Right renal pelvis (tissue), 4 donors: ENCODE data around the gene TRIM5. TPM values are rescaled to one million over a fixed set of nuclear protein-coding genes. Genes with fewer than 3 reads are reported as not detected.

Source experiments
- DNase-seq, 4 donors: peaks; one replicate each; pipeline ENCODE4 v3.0.0-alpha.2; 2013; ENCODE audit warnings: low read depth in 4 of 4, low spot score in 3 of 4, missing footprints in 1 of 4
- polyA plus RNA-seq, 4 donors: library from polyadenylated mRNA; unstranded; fragments of 120-200 nt; gene quantifications; one replicate each; pipeline ENCODE4 v1.2.1, GENCODE V29; 2013; ENCODE audit not compliant: insufficient read length in 4 of 4

The TRIM5 gene
- polyA plus RNA-seq, 4 donors: 34.8 to 46.9 (median 41.6) TPM

DNA sequence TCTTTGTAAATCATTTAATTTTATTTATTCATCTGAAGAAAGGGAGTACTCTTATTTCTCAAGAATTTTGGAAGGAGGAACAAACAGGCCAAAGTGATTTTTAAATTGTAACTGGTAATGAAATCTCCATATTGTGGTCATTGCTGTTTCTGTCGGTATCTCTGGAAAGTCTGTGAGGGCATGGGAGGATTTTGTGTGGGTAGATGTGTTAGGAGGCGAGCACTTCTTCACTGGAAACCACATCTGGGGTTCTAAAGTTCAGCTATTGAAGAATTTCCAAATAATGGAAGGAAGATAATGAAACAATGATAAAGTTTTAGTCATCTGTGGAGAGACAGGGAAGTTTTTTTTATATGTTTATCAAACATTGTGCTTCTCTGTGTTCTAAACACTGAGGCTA is 53.5 kb downstream of the TRIM5 start:
- no peak for DNase-seq

DNA sequence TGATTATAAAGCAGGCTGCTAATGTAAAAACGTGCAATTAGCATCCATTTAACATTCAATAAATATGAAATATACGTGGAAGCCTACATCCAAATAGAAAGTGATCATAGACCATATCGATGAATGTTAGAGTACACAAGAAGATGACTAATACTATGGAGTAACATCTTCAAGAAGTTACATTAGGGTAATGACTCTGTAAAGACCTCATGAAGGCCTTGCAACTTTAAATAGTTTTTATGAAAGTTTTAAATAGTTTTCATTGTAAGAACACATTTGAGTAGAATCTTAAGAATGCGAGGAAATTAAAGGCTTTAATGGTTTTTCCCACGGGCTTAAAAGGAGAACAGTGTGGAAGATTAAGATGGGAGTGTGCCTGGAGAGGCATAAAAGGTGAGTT is 58.7 kb downstream of the TRIM5 start:
- no peak for DNase-seq

GRCh38 chr11:5625281-5625680 is 59.6 kb downstream of the TRIM5 start:
- no peak for DNase-seq

DNA sequence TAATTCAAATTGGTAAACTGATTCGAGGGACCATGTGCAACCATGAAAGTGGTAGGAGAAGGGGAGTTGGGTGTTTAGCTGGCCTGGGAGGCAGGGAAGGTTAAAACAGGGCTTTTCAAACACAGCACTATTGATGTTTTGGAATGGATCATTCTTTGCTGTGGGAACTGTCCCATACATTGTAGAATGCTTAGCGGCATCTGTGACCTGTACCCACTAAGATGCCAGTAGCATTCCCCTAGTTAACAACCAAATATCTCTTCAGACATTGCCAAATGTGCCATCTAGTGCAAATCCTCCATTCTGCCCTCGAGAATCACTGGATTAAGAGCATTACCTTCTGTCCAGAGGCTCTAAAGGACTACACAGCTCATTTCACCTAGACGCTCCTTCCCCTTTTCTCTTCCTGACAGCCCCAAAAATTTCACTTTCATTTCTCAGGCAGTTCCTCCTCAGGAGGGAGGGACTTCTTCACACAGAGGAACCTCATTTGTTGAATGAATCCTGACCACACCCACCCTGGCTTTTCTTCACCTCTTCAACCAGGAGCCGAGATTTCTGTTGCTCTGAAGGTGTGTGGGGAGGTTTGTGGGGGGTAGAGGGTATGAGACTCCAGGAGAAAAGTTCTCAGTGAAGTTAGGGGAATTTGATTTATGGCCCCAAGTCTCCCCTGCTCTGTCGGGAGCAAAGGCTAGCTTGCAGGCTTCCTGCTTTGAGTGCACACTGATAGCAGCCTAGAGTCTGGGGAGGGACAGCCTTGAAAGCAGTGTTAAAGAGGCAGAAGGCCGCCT is 60.2 kb downstream of the TRIM5 start, which contains the start of gene TRIM34:
TSS of gene TRIM34 (plus strand) at position 513 of the 791 bp plus-strand sequence. CDS start 7,331 bp downstream, outside the sequence.
- DNase-seq: peak; percentile 28 to 47 (median 30)

DNA sequence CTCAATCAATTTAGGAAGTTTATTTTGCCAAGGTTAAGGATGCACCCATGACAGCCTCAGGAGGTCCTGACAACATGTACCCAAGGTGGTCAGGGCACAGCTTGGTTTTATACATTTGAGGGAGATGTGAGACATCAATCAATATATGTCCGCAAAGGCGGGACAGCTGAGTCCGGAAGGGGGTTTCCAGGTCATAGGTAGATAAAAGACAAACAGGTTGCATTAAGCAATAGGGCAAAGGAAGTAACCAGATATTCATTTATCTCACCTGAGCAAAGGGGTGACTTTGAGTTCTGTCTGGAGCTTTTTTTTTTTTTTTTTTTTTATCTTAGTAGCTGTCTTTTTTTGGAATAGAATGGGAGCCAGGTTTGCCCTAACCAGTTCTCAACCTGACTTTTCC is 62.1 kb downstream of the TRIM5 start:
- no peak for DNase-seq

DNA sequence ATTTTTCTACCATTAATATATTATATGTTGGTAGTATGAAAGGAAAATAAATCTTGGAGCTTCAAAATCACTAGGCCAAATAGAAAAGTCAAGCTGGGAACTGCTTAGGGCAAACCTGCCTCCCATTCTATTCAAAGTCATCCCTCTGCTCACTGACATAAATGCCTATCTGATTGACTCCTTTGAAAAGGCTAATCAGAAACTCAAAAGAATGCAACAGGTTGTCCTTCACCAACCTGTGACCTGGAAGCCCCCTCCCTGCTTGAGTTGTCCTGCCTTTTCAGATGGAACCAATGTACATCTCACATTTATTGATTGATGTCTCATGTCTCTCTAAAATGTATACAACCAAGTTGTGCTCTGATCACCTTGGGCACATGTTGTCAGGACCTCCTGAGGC is 63.3 kb downstream of the TRIM5 start:
- no peak for DNase-seq

GRCh38 chr11:5620651-5621521 is 64.0 kb downstream of the TRIM5 start:
- no peak for DNase-seq

- no peak for DNase-seq
These were observed 66.1 kb downstream of the TRIM5 start for GRCh38 chr11:5618807-5619206.

Other genes with a start within 250 kb of the TRIM5 start
- gene OR51I1, start 243.6 kb downstream of the TRIM5 start, polyA plus RNA-seq: not detected
- not detected for gene OR51I2, start 235.8 kb downstream of the TRIM5 start, polyA plus RNA-seq
- gene OR52D1, start 196.4 kb downstream of the TRIM5 start, polyA plus RNA-seq: not detected
- gene UBQLN3, start 175.1 kb downstream of the TRIM5 start, polyA plus RNA-seq: not detected
- gene UBQLNL, start 168.4 kb downstream of the TRIM5 start, polyA plus RNA-seq: under 1 TPM; 0.34 to 0.91 (median 0.50) TPM
- not detected for gene OR52H1, start 136.5 kb downstream of the TRIM5 start, polyA plus RNA-seq
- gene OR52B6, start 104.2 kb downstream of the TRIM5 start, polyA plus RNA-seq: under 1 TPM in 1 of 4 donors, not detected in 3; 0.05 TPM
- 10 to 100 TPM; 16.9 to 73.5 (median 39.6) TPM for gene TRIM6, start 88.4 kb downstream of the TRIM5 start, polyA plus RNA-seq
- 10 to 100 TPM in 3 of 4 donors, 1 to 10 TPM in 1; 8.2 to 12.7 (median 11.5) TPM for gene TRIM34, start 60.1 kb downstream of the TRIM5 start, polyA plus RNA-seq
- gene TRIM22, start 4.7 kb upstream of the TRIM5 start, polyA plus RNA-seq: 10 to 100 TPM in 1 of 4 donors, 1 to 10 TPM in 3; 6.9 to 10.6 (median 7.9) TPM
- gene OR56B1, start 51.4 kb upstream of the TRIM5 start, polyA plus RNA-seq: not detected
- not detected for gene OR52N4, start 69.2 kb upstream of the TRIM5 start, polyA plus RNA-seq
- gene OR52N5, start 98.3 kb upstream of the TRIM5 start, polyA plus RNA-seq: not detected
- gene OR52N1, start 106.2 kb upstream of the TRIM5 start, polyA plus RNA-seq: not detected
- gene OR52N2, start 123.8 kb upstream of the TRIM5 start, polyA plus RNA-seq: not detected
- not detected for gene OR52E6, start 156.8 kb upstream of the TRIM5 start, polyA plus RNA-seq
- gene OR52E8, start 172.6 kb upstream of the TRIM5 start, polyA plus RNA-seq: not detected
- under 1 TPM in 1 of 4 donors, not detected in 3; 0.03 TPM for gene OR52E4, start 195.6 kb upstream of the TRIM5 start, polyA plus RNA-seq
- not detected for gene OR52E5, start 208.1 kb upstream of the TRIM5 start, polyA plus RNA-seq